Fibroblast of lung (primary cell): Measurements from ENCODE around the gene RBMY1B. TPM values are rescaled to one million over a fixed set of nuclear protein-coding genes. Genes with fewer than 3 reads are reported as not detected.
"Not testable (repeated sequence)": the region's sequence is repeated elsewhere in the genome, so short reads cannot be mapped to it uniquely, and the experiment has no call there.

ENCODE experiments used
- DNase-seq, 2 donors: peaks; one replicate each; pipeline versions ENCODE4 v3.0.0 to v3.0.0-alpha.2; 2010; ENCODE audit warnings: low read depth in 2 of 2
- H2AFZ ChIP-seq: 2 replicates; pipeline ENCODE4 v1.5.1; 2012; ENCODE audit warnings: low read length, control low read depth, inconsistent platforms
- H3K27ac ChIP-seq: 2 replicates; pipeline ENCODE4 v1.5.1; 2011; ENCODE audit warnings: low read length, control low read depth; ENCODE audit not compliant: insufficient read depth
- H3K27me3 ChIP-seq: 2 replicates; pipeline ENCODE4 v1.5.1; 2011; ENCODE audit warnings: mild to moderate bottlenecking, low read length; ENCODE audit not compliant: control insufficient read depth, insufficient read depth
- H3K36me3 ChIP-seq: 2 replicates; pipeline ENCODE4 v1.5.1; 2011; ENCODE audit warnings: low read length; ENCODE audit not compliant: control insufficient read depth, insufficient read depth
- H3K4me1 ChIP-seq: 2 replicates; pipeline ENCODE4 v1.5.1; 2011; ENCODE audit warnings: low read length; ENCODE audit not compliant: control insufficient read depth, insufficient read depth; ENCODE audit errors: extremely low read depth
- H3K4me2 ChIP-seq: 2 replicates; pipeline ENCODE4 v1.5.1; 2011; ENCODE audit warnings: low read length, control low read depth; ENCODE audit not compliant: insufficient read depth; ENCODE audit errors: extremely low read depth
- H3K4me3 ChIP-seq, 4 experiments: fragments of 200-600 bp in 1 of 4; sonication (generic) in 1 of 4; replicated peaks in 1 of 4; 2 replicates each; pipeline ENCODE4 v1.5.1; 2011 to 2016; ENCODE audit warnings: low read length in 4 of 4, low read depth in 3 of 4, mild to moderate bottlenecking in 3 of 4, control low read depth in 2 of 4, inconsistent platforms in 1 of 4, mixed read lengths in 1 of 4; ENCODE audit not compliant: insufficient read depth in 1 of 4; ENCODE audit errors: control extremely low read depth in 1 of 4
- H3K79me2 ChIP-seq: 2 replicates; pipeline ENCODE4 v1.5.1; 2012; ENCODE audit warnings: mild to moderate bottlenecking, low read length, inconsistent platforms; ENCODE audit not compliant: control insufficient read depth, insufficient read depth
- H3K9ac ChIP-seq: 2 replicates; pipeline ENCODE4 v1.5.1; 2011; ENCODE audit warnings: mild to moderate bottlenecking, low read length, control low read depth; ENCODE audit not compliant: insufficient read depth
- H3K9me3 ChIP-seq: 2 replicates; pipeline ENCODE4 v1.5.1; 2012; ENCODE audit warnings: low read depth, low read length; ENCODE audit not compliant: control insufficient read depth, insufficient read depth
- H4K20me1 ChIP-seq: 2 replicates; pipeline ENCODE4 v1.5.1; 2011; ENCODE audit warnings: low read length; ENCODE audit not compliant: control insufficient read depth, insufficient read depth; ENCODE audit errors: extremely low read depth
- EZH2 ChIP-seq: IDR thresholded peaks from 2 replicates; pipeline ENCODE4 v1.5.1; 2012; ENCODE audit warnings: low read length, control low read depth, mild to moderate bottlenecking; ENCODE audit errors: missing control alignments
- polyA minus RNA-seq: library from RNA; depleted of rRNA, polyadenylated mRNA; stranded (reverse); fragments of >200 nt; gene quantifications from 2 replicates; pipeline ENCODE4 v1.2.3, GENCODE V29; 2011; ENCODE audit warnings: low replicate concordance
- polyA plus RNA-seq, 2 donors: library from polyadenylated mRNA; depleted of rRNA in 1 of 2; stranded (reverse) in 1 of 2; unstranded in 1 of 2; fragments of >200 nt; gene quantifications; 2 replicates each; pipeline ENCODE4 v1.2.1, GENCODE V29; 2011 to 2012; ENCODE audit warnings: missing spikeins in 1 of 2
- total RNA-seq: library from RNA; depleted of rRNA; stranded (reverse); fragments of >200 nt; gene quantifications from 2 replicates; pipeline ENCODE4 v1.2.1, GENCODE V29; 2014
- TF ChIP-seq, protein P1 (sequence below), 2 donors: IDR thresholded peaks in 1 of 2; conservative IDR thresholded peaks in 1 of 2; 1 replicate in 1 of 2; 2 replicates in 1 of 2; pipeline ENCODE4 v1.5.1; 2011 to 2012; ENCODE audit warnings: low read length in 2 of 2, control low read depth in 1 of 2, inconsistent platforms in 1 of 2, low read depth in 1 of 2, mild to moderate bottlenecking in 1 of 2

Gene RBMY1B
- total RNA-seq (not detected in 2 replicates), polyA plus RNA-seq (not detected in 2 replicates), polyA minus RNA-seq (not detected in 2 replicates)
- not detected in 2 replicates for polyA plus RNA-seq (2012)

DNA sequence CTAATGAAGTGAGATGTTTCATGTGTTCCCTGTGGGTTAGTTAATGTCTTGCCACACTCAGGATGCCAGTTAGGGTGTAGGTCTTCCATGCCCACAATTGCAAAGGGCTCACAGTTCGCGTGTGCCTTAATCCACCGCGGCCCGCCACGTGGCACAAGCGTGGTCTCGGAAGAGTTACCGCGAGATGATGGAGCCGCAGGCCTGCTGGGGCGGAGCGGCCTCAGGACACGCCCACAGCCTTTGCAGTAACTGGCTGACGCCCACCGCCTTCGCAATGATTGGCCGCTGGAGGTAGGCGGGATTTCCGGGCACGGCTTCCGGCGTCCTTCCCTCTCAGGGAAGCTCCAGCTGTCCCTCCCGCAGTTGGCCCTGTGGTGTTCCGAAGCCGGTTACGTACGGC lies at the start of gene RBMY1B:
RBMY1B (plus strand) TSS at position 301 of the 400 bp plus-strand sequence. CDS start 2,013 bp downstream, outside the sequence.
- H3K36me3 ChIP-seq, H3K9ac ChIP-seq, H3K27ac ChIP-seq, H3K4me1 ChIP-seq, H3K4me2 ChIP-seq, H3K79me2 ChIP-seq, H3K4me3 ChIP-seq, H3K27me3 ChIP-seq, H4K20me1 ChIP-seq, H2AFZ ChIP-seq, H3K9me3 ChIP-seq, DNase-seq: not testable (repeated sequence)

DNA sequence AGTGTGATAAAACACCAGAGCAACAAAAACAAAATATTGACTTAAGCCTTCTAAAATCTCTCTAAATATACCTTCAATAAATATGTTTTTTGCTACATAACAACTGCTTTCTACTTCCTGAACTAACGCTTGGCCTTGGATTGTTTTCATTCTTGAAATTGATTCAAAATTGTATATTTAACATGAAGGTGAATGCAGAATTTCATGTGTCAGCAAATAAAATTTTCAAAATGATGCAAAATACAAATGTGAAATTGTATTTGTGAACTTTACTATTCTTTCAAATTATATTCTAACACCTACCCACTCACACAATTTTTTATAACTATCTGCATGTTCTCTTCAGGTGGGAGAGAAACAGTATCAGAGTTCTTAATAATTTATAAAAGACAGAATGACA lies 48.2 kb upstream of the RBMY1B start:
- H3K4me3 ChIP-seq, H2AFZ ChIP-seq, H3K79me2 ChIP-seq, H3K27me3 ChIP-seq, H3K4me2 ChIP-seq, H3K36me3 ChIP-seq, H4K20me1 ChIP-seq, H3K4me1 ChIP-seq, H3K9ac ChIP-seq, H3K27ac ChIP-seq, DNase-seq, H3K9me3 ChIP-seq: not testable (repeated sequence)

GRCh38 chrY:21482967-21483366 lies 28.2 kb upstream of the RBMY1B start:
- Histone ChIP-seq H2AFZ (no peak overlapping the region), H3K9ac (no peak overlapping the region), H3K4me2 (no peak overlapping the region), H3K4me1 (no peaks in the 10 kb centered on the region), H3K4me3 (no peak overlapping the region), H3K36me3 (no peaks in the 10 kb centered on the region), H3K9me3 (no peaks in the 10 kb centered on the region), H3K79me2 (no peaks in the 10 kb centered on the region), H3K27me3 (no peaks in the 10 kb centered on the region), H3K27ac (no peak overlapping the region), H4K20me1 (no peaks in the 10 kb centered on the region)
- DNase-seq = no peak
- no peak for TF ChIP-seq EZH2
- TF ChIP-seq, protein P1, sequence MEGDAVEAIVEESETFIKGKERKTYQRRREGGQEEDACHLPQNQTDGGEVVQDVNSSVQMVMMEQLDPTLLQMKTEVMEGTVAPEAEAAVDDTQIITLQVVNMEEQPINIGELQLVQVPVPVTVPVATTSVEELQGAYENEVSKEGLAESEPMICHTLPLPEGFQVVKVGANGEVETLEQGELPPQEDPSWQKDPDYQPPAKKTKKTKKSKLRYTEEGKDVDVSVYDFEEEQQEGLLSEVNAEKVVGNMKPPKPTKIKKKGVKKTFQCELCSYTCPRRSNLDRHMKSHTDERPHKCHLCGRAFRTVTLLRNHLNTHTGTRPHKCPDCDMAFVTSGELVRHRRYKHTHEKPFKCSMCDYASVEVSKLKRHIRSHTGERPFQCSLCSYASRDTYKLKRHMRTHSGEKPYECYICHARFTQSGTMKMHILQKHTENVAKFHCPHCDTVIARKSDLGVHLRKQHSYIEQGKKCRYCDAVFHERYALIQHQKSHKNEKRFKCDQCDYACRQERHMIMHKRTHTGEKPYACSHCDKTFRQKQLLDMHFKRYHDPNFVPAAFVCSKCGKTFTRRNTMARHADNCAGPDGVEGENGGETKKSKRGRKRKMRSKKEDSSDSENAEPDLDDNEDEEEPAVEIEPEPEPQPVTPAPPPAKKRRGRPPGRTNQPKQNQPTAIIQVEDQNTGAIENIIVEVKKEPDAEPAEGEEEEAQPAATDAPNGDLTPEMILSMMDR (conservative IDR thresholded peaks at IDR 0.05 in 1 of 2, IDR thresholded peaks at IDR 0.05 in 1 of 2; ENCODE audit: low read depth in 1 of 2, low read length in 2 of 2) = no peak

DNA sequence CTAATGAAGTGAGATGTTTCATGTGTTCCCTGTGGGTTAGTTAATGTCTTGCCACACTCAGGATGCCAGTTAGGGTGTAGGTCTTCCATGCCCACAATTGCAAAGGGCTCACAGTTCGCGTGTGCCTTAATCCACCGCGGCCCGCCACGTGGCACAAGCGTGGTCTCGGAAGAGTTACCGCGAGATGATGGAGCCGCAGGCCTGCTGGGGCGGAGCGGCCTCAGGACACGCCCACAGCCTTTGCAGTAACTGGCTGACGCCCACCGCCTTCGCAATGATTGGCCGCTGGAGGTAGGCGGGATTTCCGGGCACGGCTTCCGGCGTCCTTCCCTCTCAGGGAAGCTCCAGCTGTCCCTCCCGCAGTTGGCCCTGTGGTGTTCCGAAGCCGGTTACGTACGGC lies 23.4 kb downstream of the RBMY1B start, which contains the start of gene RBMY1A1:
RBMY1A1 (plus strand) TSS at position 301 of the 400 bp plus-strand sequence. CDS start 2,013 bp downstream, outside the sequence.
- not testable (repeated sequence) for H3K27me3 ChIP-seq, H3K9me3 ChIP-seq, H3K4me2 ChIP-seq, H3K27ac ChIP-seq, H2AFZ ChIP-seq, H3K4me1 ChIP-seq, H3K36me3 ChIP-seq, H3K79me2 ChIP-seq, H4K20me1 ChIP-seq, H3K4me3 ChIP-seq, DNase-seq, H3K9ac ChIP-seq

DNA sequence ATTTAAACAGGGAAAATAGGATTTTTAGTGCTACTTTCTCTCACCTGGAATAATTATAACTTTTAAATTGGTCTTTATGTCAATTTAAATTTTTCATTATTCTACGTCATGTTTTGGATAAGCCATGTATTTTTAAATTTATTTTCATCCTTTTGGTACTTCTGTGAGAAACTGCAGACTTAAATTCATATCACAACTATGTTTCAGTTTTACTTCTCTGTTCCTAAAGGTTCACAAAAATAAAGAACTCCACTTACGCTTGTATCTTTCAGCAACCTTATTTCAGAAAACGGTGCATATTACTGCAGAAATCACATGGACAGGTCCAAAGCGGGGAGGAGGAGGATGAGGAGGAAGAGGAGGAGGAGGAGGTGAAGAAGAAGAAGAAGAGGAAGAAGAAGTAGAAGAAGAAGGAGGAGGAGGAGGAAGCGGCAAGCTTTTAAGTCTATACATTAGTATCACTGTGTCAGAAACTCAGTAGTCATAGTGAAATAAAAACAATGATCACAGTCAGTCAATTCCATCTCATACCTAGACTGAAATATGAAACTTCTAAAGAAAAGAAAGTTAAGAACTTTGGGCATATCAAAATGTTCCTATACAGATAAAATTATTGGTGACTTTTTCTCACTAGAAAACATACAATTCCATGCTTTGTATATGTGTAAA lies 48.3 kb downstream of the RBMY1B start:
- not testable (repeated sequence) for H3K9me3 ChIP-seq, H3K4me2 ChIP-seq, H4K20me1 ChIP-seq, H3K27me3 ChIP-seq, DNase-seq, H3K79me2 ChIP-seq, H3K4me1 ChIP-seq, H3K36me3 ChIP-seq, H3K27ac ChIP-seq, H3K4me3 ChIP-seq, H3K9ac ChIP-seq, H2AFZ ChIP-seq
